Raji (cell line): ENCODE measurements around the gene COX15.

Experiments
- POLR2A ChIP-seq: IDR thresholded peaks from 2 replicates; pipeline ENCODE4 v1.6.1; 2011; ENCODE audit warnings: low read depth, low read length, control low read depth; ENCODE audit not compliant: insufficient read depth

Gene COX15

DNA sequence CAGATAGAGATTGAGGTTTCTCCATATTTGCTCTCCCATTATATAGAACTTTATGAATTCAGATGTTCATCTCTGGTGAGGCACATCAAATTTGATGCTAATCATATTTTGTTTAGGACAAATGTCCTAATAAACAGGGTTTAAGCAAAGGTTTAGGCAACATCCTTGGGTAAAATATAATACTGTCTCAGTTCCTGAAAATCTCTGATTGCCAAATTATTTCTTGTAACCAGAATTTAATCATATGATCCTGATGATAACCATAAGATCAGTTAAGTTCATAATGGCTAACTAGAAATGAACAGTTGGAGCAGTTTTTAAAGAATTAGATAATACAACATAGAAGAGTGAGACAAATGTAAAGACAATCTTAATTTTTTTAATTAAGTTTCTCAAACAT, 18.7 kb upstream of the COX15 start:
- no peak for TF ChIP-seq POLR2A

- TF ChIP-seq POLR2A, result no peak
Observed at GRCh38 chr10:99748823-99749451, 17.0 kb upstream of the COX15 start.

GRCh38 chr10:99743841-99744240, 11.9 kb upstream of the COX15 start:
- TF ChIP-seq POLR2A, result no peak

- no peak for TF ChIP-seq POLR2A
Observed at GRCh38 chr10:99742701-99743100, 10.8 kb upstream of the COX15 start.

GRCh38 chr10:99742254-99742653, 10.3 kb upstream of the COX15 start:
- TF ChIP-seq POLR2A, result no peak

DNA sequence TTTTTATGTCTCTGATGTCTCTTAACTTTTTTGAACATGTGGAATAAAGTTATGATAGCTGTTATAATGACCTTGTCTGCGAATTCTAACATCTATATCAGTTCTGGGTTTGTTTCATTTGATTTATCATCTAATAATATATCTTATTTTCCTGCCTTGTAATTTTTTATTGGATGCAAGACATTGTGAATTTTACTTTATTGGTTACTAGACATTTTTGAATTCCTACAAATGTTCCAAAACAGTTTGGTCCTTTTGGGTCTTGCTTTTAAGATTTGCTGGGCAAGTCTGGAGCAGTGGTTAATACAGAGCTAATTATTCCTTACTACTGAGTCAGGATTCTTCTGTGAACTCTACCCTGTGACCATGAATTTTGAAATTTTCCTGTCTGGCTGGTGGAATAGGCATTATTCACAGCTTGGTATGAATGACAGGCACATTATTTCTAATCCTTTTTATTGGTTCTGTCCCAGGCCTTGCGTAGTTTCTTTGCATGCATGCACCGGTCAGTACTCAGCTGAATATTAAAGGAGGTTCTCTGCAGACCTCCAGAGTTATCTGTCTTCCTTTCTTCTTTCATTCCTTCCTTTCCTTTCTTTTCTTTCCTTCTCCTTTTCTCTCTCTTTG, 9.1 kb upstream of the COX15 start:
- no peak for TF ChIP-seq POLR2A

- no peak for TF ChIP-seq POLR2A
Observed at GRCh38 chr10:99740260-99740659, 8.3 kb upstream of the COX15 start.

DNA sequence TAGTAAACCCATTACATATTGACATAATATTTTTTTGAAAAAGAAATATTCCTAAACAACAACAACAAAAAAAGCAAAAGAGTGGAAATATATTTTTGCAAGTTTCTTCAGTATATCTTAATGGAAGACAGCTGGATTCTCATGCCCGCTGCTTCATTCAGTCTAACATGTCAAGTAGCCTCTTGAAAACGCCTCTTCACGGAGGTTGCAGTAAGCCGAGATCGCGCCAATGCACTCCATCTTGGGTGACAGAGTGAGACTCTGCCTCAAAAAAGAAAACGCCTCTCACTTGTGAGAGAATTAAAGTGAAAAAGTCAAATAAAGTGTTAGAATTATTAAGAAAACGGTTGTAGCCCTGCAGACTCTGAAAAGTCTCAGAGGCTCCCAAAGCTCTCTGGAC, 1.4 kb upstream of the COX15 start:
- no peak for TF ChIP-seq POLR2A

DNA sequence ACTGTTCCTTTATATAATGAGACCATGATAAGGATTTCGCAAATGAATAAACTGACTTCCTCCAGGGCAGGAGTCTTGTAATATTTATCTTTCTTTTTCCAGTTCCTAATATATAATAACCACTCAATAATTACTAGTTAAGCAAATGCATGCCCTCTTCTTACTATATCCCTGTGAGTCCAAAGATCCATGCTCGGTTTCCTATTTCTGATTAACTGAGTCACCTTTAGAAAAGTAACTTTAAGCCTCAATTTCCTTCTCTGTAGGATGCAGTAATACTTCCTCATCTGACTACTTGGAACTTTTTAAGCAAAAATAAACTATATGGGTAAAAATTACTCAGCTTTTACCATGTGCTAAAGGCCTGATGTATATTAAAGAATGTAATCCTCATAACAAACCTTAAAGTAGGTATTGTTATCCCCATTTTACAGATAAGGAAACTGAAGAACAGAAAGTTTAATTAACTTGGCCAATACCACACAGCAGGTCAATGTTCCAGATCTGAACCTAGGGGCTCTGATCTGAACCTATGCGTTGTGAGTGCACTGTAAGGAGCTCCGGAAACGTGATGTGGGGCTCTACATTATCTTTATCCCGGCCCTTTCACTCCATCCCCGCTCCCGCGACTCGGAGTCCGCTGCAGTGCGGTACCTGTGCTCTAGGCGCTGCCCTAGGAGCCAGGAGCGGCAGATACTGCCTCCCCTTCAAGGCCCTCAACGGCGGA, 458 bp downstream of the COX15 start:
- TF ChIP-seq POLR2A, result no peak

- no peak for TF ChIP-seq POLR2A
Observed at GRCh38 chr10:99730026-99730425, 1.9 kb downstream of the COX15 start.

DNA sequence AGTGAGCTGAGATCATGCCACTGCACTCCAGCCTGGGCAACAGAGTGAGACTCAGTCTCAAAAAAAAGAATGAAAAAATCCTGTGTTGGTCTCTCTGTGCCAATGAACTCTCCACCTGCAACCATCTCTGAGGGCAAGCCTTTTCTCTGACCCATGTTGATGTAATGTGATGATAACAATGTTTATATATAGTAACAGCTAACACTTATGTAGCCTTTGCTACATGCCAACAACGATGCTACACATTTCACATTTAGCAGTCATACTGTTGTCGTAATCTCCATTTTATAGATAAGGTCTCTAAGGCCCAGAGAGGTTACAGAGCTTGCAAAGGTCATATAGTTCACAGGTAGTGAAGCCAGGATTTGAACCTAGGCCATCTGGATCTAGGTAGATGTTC, 11.5 kb downstream of the COX15 start:
- no peak for TF ChIP-seq POLR2A

GRCh38 chr10:99714446-99714845, 17.5 kb downstream of the COX15 start:
- no peak for TF ChIP-seq POLR2A

DNA sequence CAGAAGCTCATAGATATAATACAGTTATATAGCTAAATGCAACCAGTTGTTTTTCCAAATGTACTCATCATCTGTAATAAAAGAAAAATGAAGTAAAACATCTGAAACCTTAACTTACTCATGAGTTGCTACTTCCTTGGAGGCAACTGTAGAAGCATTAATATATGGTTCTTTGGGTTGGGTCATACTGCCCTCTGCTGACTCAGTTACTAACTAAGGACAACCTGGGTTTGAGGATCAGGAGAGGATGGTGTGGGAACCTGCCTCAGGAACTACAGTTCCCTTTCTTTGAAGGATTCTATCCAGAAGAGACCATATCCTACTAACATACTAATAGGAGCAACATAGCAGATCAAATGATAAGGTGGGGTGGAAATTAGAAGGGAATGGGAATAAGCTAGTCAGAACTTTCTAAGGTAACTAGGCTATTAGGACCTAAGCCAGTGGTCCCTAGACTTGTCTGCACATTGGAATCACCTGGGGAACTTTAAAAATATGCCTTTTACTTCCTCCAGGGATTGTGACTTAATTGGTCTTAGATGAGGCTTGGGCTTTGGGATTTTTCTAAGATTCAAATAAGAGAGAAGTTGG, 20.7 kb downstream of the COX15 start:
- TF ChIP-seq POLR2A, result no peak

DNA sequence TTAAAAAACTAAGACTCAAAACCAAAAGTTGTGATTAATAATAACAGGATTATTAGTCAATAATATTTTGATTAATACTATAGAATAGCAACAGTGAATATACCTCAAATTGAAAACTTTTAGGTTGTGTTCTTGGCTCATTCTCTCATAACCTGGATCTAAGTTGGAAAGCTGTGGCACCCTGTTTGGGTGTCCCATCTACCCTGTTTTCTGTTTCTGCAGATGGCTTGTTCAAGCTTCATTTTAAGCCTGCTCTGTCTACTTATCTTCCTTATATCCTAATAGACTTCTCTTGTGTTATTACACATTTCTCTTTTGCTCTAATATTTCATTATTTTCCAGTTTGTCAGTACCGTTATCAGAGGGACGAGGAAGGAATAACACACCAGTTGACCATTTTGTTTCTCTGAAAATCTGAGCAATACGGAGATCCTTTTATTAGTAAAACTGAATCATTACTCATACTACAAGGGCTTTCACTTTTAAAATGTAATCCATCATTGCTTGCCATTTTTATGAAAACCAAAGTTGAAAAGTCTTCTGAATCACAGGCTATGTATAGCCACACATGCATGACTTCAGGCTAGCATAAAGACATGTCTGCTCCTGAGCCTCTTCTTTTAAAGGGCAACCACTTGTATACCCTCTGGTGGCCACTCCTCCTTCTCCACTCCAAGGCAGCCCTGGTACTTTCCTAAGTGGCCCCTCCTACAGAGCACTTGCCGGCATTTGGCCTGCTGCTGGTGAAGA, 22.3 kb downstream of the COX15 start:
- TF ChIP-seq POLR2A, result no peak

GRCh38 chr10:99708428-99709012, 23.4 kb downstream of the COX15 start:
- TF ChIP-seq POLR2A, result no peak
